RPMI8226 (cell line): Measurements from ENCODE around the gene ADSL.

Source experiments
- DNase-seq: peaks from one replicate; pipeline ENCODE4 v3.0.0-alpha.2; 2015

Gene ADSL

DNA sequence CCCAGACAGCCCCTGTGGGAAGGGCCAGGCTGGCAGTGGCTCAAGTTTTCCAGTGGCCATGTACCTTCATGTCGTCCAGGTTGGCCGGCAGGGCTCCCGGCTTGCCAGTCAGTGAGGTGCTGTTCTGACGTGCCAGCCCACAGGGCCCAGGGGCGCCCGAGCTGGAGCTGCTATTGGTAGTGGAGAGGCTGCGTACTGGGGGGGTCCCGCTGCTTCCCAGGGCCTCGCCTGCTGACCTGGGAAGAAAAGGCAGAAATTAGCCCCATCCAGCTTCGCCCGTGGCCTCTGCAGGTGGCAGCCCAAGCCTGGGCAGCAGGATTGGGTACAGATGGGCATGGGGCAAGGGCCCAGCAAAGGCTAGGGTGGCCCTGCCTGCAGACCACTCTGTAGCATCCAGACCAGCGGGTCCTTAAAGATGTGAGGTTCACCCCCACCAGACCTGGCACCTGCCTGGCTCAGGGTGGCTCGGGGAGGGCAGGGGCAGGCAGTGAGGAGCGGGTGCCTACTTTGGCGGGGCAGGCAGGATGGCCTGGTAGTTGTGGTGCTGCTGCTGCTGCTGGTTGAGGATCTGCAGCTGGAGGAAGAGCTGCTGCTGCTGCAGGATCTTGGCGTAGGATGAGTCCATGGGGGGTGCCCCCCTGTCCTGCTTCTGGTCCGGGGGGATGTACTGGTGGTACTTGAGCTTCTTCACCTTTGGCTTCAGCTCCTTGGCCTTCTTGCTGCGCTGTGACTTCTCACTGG, 74.2 kb downstream of the ADSL start:
- no peak for DNase-seq

DNA sequence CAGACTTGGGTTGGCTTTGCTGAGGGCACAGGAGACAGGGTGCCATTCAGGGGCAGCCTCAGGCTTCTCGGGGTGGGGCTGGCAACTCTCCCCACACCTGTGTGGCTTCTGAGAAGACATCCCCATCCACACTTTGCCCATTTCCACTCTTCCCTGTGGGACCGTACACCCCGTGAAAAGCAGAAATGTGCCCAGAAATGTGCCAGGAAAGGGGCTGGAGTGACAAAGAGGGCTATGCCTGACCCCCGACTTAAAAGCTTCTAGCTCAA, 74.7 kb downstream of the ADSL start:
- DNase-seq, result no peak

DNA sequence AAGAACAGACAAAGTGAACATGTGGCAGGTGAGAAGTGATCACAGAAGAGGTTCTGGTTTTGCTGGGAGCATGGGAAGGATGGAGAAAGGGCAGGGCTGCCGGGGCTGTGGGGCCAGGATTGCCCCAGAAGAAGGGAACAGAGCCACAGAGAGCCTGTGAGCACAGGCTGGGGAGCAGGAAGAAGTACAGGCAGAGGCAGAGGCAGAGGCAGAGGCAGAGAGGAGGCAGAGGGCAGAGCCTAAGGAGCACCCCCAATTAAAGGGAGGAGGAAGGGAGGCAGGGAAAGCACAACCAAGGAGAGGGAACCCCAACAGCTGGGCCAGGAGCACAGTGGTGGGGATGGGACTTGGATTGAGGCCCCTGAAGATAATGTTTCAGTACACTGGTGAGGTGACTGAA, 75.6 kb downstream of the ADSL start:
- DNase-seq, result no peak

DNA sequence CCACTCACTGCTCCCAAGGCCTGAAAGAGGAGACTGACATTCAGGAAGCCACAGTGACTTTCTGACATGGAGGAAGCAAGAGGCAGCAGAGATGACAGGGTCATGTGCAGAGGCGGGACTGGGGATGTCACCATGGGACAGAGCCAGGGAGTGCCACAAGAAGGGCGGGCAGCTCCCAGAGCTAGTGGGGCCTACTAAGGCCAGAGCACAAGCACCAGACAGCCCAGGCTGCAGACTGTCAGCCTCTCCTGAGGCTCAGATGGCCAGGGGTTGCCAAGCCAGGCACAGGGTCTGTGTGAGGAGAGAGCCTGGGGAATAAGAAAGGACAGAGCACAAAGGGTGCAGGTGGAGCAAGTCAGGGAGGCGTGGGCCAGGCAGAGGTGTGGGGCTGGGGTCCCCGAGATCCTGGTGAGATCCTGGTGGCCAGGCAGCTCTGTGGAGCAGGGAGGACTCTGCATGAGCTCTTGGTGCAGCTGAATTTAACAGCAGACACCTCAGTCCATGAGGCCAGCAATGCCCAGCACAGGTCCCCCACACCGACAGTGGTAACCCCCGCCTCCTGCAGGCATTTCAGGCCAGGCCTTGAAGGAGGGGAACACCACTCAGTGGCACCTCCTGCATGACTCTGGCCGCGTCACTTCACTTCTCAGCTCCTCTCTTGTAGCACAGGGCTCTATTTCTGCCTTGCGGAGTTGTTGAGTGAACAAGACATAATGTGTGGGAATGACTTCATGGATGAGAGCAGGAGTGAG, 76.4 kb downstream of the ADSL start:
- no peak for DNase-seq

DNA sequence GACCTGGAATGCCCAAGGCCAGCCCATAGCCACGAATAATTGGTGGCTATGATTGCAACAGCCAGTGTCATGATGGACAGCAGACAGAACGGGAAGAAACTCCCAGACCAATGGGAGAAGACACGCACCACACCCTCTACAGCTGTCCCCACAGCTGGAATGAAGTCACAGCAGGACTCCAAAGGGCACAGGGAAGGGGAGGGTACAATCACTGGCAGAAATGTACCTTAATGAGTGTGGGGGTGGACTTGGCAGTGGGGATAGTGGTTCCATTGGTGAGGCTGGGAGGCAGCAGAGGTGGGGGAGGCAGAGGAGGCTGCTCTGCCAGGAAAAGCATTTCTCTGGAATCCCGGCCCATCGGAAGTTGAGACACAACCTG, 77.0 kb downstream of the ADSL start:
- DNase-seq, result no peak

DNA sequence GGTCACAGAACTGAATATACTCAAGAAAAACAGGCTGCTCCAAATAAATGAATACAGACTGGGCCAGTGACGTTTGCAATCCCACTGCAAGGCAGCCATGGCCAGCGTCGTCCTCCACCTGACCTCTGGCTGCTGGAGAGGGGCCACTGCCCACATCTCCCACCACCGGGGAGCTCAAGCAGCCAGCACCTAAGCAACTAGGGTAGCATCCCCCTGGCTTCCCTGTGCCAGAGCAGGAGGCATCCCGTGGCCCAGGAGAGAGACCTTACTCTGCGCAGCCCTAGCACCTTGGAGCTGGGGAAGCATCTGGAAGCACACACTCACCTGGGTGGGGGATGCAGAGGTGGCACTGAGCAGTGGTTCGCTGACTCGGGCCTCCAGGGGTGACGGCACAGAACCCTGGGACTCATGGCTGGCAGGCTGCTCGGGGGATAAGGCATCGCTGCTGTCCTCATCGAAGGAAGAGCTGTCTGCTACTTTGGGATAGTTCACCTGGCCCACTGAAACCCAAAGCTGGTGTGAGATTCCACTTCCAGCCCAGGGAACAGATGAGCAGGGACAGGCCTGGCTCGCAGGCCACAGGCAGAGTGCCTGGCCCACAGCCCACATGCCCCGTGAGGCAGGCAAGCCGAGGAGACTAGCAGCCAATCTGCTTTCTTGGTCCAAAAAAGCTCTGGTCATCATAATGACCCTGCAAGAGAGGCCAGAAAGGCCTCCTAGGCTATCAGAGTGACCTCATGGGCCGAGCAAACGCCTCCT, 77.8 kb downstream of the ADSL start:
- DNase-seq, result no peak

DNA sequence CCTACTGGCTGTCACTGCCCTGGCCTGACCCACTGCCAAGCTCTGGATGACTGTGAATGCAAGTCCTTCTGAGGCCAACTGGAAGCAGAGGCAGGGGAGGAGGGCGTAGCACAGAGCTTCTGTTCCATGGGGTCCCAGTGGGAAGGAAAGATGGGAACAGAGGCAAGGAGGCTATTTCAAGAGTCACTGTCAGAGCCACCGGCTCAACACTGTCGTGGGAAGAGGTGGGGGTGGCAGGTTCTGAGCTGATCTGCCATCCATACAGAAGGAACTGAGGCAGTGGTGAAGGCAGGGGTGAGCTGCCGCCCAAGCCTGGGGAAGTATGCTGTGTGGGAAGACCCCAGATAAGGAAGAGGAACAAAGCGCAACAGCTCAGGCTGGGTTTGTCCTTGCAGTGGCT, 78.8 kb downstream of the ADSL start:
- no peak for DNase-seq

DNA sequence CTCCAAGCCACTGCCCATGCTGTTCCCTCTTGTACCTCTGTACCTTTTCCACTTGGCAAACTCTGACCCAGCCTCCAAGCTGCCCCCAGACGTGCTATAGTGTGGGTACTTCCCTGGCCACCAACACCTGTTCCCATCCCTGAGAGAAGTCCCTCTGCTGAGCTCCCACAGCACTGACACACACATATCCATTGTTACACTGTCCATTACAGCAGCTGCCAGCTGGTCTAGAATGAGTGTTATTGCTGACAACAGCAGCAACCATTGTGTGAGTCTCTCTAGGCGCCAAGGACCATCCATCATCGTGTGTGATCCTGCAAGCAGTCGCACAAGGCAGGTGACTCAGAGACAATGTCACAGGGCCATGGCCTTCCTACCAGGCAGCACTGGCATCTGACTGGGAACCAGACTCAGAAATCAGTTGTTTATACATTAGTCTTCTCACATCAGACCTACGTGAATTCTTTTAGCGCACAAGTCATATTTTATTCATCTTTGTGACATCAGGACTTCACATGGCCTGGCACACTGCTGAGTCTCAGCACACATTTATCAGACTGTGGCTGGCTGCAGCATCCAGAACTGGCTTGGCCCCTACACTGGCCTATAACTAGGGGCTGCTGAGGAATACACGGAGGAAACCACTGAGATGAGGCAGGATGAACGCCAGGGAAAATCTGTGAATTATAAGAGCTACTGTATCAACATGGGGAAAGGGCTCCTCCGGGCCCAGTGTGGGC, 80.5 kb downstream of the ADSL start:
- DNase-seq, result peak; percentile 26

DNA sequence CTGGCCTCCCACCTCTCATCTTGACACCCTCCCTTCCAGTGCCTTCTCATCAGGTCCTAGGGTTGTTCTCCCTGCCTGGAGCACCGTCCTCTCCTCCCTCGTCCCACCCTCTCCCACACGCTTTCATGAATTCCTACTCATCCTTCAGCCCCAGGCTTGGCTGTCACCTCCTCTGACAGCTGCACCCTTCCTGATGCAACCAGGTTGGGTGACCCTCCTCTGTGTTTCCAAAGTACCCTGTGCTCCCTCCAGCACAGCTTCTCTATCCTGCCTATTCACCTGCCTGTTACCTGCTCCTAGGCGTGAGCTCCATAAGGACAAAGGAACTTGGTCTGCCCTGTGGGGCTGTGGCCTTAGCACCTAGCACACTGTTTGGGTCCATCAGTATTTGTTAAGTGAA, 82.5 kb downstream of the ADSL start:
- DNase-seq, result no peak

DNA sequence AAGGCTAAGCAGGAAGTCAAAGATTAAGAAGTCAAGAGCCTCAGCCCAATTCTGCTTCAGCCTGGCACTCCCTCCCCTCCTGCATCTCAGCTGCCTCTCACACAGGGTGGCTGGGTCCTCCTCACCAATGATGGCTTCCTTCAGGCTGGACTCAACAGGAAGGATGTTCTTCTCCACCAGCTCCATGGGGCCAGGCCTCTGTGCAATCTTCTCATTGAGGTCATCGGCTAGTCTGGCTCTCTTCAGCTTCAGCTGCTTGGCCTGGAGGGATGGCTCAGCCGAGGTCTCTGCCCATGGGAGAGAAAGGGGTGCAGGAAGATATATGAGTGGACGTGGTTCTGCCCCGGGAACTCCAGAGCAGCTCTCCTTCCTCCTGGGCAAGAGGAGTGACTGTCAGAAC, 83.2 kb downstream of the ADSL start:
- DNase-seq, result no peak

DNA sequence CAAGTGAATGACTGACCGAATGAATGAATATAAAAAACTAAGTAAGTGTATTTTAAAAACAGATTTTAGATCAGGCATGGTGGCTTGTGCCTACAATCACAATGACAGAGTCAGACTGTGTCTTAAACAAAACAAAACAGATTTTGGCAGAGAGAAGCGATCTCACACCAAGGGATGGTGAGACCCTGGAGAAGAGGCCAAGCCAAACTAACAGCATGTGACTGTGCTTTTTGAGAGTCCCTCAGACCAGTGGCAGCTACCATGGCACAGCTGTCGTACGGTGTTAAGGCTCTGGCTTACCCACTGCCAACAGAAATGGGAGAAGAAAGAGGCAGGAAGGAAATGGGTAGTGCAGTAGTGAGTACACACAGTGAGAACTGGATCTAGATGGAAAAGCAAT, 84.7 kb downstream of the ADSL start:
- no peak for DNase-seq

DNA sequence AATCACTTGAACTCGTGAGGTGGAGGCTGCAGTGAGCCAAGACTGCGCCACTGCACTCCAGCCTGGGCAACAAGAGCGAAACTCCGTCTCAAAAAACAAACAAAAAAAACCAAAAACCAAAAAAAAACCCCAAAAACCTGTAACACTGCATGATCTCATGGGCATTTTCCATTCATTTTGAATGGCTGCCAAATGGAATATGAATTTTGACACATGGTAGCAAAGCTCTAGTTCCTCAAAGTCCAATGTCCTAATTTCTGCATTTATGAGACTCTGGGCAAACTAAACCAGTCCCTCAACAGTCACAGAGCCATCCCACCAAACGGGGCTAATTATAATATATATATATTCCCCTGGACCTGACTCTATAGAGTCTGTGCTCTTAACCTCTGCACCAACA, 85.9 kb downstream of the ADSL start:
- DNase-seq, result peak; percentile 76

DNA sequence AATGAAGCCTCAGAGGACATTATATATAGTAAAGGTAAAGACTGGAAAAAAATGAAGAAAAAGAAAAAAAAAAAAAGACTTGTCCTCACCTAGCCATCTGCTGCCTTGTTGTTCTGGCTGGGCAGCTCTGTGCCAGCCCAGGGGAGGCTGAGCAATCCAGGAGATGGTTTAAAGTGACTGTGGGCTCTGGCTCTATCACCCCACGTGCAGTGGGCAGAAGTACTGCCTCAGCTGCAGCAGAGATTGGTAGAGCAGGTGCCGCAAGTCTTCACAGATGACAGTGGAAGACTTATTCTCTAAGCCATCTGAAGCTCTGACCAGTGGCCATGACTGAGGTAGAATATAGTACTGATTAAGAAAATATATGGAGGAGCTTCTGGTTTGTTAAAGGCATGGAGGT, 86.3 kb downstream of the ADSL start:
- DNase-seq, result peak; percentile 65

DNA sequence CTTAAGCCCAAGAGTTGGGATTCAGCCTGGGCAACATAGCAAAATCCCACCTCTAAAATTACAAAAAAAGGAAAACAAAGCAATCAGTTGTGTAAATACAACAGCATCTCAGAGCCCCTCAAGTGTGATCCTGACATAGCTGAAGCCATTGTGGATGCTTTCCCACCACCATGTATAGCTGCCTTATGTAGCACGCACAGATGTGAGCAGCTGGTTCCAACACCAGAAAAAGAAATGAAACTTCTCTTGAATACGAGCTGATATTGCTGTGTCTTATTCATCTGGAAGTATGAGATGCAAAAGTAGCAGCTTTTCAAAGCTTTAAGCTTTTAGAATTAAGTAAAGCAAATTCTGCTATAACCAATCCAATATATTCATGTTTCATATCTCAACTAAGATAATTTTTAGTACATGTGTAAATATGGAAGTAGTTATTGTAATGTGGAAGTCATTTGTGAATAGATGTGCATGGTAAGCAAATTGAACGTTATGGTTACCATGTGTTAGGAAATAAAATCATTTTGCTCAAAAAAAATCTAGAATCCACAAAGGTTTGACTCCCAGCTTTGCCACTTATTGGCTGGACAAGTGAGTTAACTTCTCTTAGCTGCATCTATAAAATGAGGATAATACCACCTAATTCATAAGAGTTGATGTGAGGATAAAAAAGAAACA, 87.3 kb downstream of the ADSL start:
- no peak for DNase-seq

DNA sequence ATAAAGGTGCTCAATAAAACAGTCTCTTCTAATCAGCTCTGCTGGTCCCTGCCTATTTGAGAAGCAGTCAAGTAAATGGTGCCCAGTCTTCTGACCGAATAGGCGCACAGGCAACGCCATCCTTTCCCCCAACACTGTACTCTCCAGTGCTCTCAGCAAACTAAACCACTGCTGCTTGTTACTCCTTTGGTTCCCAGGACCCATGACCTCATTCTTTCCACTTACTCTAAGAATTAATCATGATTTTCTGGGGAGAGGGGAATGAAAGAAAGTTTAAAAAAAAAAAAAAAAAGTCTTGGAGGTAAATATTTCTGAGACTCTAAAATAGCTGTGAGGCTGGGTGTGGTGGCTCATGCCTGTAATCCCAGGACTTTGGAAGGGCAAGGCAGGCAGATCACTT, 87.8 kb downstream of the ADSL start:
- DNase-seq, result no peak

DNA sequence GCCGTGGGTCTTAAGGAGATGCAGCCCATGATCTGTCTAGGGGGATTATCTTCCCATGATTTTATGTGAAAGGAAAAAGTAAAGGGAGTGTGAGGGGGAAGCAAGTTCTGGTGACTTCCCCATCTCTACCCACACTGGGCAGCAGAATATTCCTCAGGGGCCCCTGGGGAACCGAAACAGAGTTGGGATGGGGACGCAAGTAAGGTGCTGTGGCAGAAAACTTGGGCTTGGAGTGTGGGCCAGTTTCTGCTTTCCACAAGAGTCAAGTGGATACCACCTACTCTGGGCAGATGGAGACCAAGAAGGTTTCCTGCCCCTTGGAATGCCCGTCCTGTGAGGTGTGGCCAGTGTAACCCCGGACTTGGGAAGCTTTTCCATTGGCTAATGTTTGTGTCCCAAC, 88.4 kb downstream of the ADSL start:
- DNase-seq, result no peak

DNA sequence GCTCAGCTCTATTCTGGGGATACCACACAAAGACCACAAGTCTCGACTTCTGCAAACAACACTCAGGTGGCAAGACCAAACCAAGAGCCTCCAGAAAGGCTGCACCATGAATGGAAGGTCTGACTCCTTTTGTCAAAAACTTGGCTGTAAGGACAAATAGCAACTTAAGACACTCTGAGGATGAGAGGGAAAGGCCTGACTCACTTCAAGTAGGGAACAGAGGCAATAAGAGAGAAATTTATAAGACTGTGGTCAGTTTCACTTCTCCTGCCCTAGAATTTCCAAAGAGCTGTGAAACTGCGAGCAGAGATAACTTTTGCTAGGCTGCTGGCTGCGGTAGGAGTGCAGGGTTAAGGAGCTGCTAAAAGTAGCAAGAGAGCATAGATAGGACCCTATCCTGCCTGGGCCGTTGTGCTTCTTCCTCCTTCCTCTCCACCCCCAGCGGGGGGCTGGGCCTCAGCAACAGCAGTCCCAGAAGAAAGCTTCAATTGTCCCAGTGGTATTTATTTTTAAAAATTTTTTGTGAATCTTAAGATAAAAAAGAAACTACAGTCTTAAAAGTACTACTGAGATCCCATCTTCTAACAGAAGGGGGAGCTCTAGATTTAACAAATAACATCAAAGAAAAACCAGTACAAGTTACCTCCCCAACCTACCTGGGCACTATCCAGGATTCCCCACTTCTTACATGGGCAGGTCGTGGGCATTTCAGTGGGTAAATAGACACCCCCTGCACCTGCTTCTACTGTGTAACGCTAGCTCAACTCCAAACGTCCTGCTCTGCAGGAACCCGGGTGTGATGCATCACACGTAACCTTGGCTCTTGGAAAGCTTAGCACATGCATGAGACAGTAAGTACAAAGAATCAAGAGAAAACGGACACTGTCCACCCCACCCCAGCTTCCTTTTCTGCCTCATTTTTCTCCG, 90.5 kb downstream of the ADSL start:
- peak; percentile 86 for DNase-seq
